H9 (cell line): ENCODE measurements around the gene CTDSPL. TPM values are rescaled to one million over a fixed set of nuclear protein-coding genes. Genes with fewer than 3 reads are reported as not detected.
A peak's percentile ranks its signal among the peaks of the same experiment; 100 is the strongest.

Source experiments
- DNase-seq: peaks from one replicate; pipeline ENCODE4 v3.0.0-alpha.2; 2017
- H2AFZ ChIP-seq: one replicate; pipeline ENCODE4 v1.6.1; 2013; ENCODE audit warnings: mild to moderate bottlenecking, low read length, control low read depth, moderate library complexity
- H2AK5ac ChIP-seq: 2 replicates; pipeline ENCODE4 v1.6.1; 2013; ENCODE audit warnings: low read length, control low read depth, mixed read lengths; ENCODE audit not compliant: insufficient read length
- H2BK120ac ChIP-seq: one replicate; pipeline ENCODE4 v1.6.1; 2013; ENCODE audit warnings: low read depth, mild to moderate bottlenecking, low read length, control low read depth, inconsistent platforms; ENCODE audit not compliant: poor library complexity, severe bottlenecking
- H2BK12ac ChIP-seq: 2 replicates; pipeline ENCODE4 v1.6.1; 2013; ENCODE audit warnings: low read length, control low read depth, mixed read lengths, low read depth; ENCODE audit not compliant: insufficient read length
- H2BK15ac ChIP-seq: 2 replicates; pipeline ENCODE4 v1.6.1; 2013; ENCODE audit warnings: low read depth, low read length, control low read depth
- H2BK20ac ChIP-seq: one replicate; pipeline ENCODE4 v1.6.1; 2013; ENCODE audit warnings: low read depth, mild to moderate bottlenecking, low read length, control low read depth, inconsistent platforms; ENCODE audit not compliant: poor library complexity, severe bottlenecking
- H2BK5ac ChIP-seq: 2 replicates; pipeline ENCODE4 v1.6.1; 2013; ENCODE audit warnings: low read length, control low read depth, mixed read lengths; ENCODE audit not compliant: insufficient read length
- H3K14ac ChIP-seq: 2 replicates; pipeline ENCODE4 v1.6.1; 2013; ENCODE audit warnings: low read length, control low read depth; ENCODE audit not compliant: insufficient read depth
- H3K18ac ChIP-seq: 2 replicates; pipeline ENCODE4 v1.6.1; 2013; ENCODE audit warnings: low read depth, mild to moderate bottlenecking, mixed read lengths, low read length, control low read depth; ENCODE audit not compliant: insufficient read length
- H3K23ac ChIP-seq: 2 replicates; pipeline ENCODE4 v1.6.1; 2013; ENCODE audit warnings: low read length, control low read depth, mixed read lengths, low read depth; ENCODE audit not compliant: insufficient read length
- H3K23me2 ChIP-seq: 2 replicates; pipeline ENCODE4 v1.6.1; 2013; ENCODE audit warnings: low read depth, mild to moderate bottlenecking, mixed read lengths, low read length, control low read depth; ENCODE audit not compliant: insufficient read length, poor library complexity, severe bottlenecking
- H3K27ac ChIP-seq: 2 replicates; pipeline ENCODE4 v1.5.1; 2013; ENCODE audit warnings: low read length, control low read depth, mixed read lengths, low read depth; ENCODE audit not compliant: insufficient read length
- H3K27me3 ChIP-seq: 2 replicates; pipeline ENCODE4 v1.6.1; 2013; ENCODE audit warnings: low read length, control low read depth, inconsistent platforms; ENCODE audit not compliant: insufficient read depth
- H3K4ac ChIP-seq: 2 replicates; pipeline ENCODE4 v1.6.1; 2013; ENCODE audit warnings: low read depth, mild to moderate bottlenecking, control low read depth, inconsistent platforms, low read length, moderate library complexity
- H3K4me1 ChIP-seq: 2 replicates; pipeline ENCODE4 v1.6.1; 2013; ENCODE audit warnings: low read length, control low read depth, inconsistent platforms; ENCODE audit not compliant: insufficient read depth
- H3K4me2 ChIP-seq: 2 replicates; pipeline ENCODE4 v1.6.1; 2013; ENCODE audit warnings: low read length, control low read depth, mixed read lengths; ENCODE audit not compliant: insufficient read length, insufficient read depth
- H3K56ac ChIP-seq: 2 replicates; pipeline ENCODE4 v1.6.1; 2013; ENCODE audit warnings: low read depth, mild to moderate bottlenecking, mixed read lengths, low read length, control low read depth; ENCODE audit not compliant: insufficient read length
- H3K79me1 ChIP-seq: 2 replicates; pipeline ENCODE4 v1.6.1; 2013; ENCODE audit warnings: low read depth, mild to moderate bottlenecking, moderate library complexity, low read length, control low read depth, inconsistent platforms; ENCODE audit not compliant: insufficient read depth, poor library complexity, severe bottlenecking
- H3K79me2 ChIP-seq: 2 replicates; pipeline ENCODE4 v1.6.1; 2013; ENCODE audit warnings: low read length, control low read depth, inconsistent platforms; ENCODE audit not compliant: insufficient read depth
- H3K9ac ChIP-seq: 2 replicates; pipeline ENCODE4 v1.6.1; 2013; ENCODE audit warnings: low read length, control low read depth, mixed read lengths; ENCODE audit not compliant: insufficient read length; ENCODE audit errors: extremely low read depth
- H3K9me3 ChIP-seq: one replicate; pipeline ENCODE4 v1.6.1; 2013; ENCODE audit warnings: low read depth, low read length, inconsistent platforms; ENCODE audit not compliant: control insufficient read depth
- H3T11ph ChIP-seq: one replicate; pipeline ENCODE4 v1.6.1; 2013; ENCODE audit warnings: mild to moderate bottlenecking, low read length, control low read depth, inconsistent platforms
- H4K20me1 ChIP-seq: one replicate; pipeline ENCODE4 v1.6.1; 2013; ENCODE audit not compliant: control insufficient read depth, insufficient read length, insufficient read depth
- H4K5ac ChIP-seq: 2 replicates; pipeline ENCODE4 v1.6.1; 2013; ENCODE audit warnings: low read depth, mild to moderate bottlenecking, mixed read lengths, low read length, control low read depth; ENCODE audit not compliant: insufficient read length
- H4K8ac ChIP-seq: replicated peaks from 2 replicates; pipeline ENCODE4 v1.6.1; 2013; ENCODE audit warnings: low read length, control low read depth, mixed read lengths, low read depth; ENCODE audit not compliant: insufficient read length
- H4K91ac ChIP-seq: 2 replicates; pipeline ENCODE4 v1.6.1; 2013; ENCODE audit warnings: low read depth, mild to moderate bottlenecking, moderate library complexity, mixed read lengths, low read length, control low read depth; ENCODE audit not compliant: insufficient read length
- H3K27ac Mint-ChIP-seq, 3 experiments: 2 replicates in 2 of 3; 3 replicates in 1 of 3; pipeline ENCODE4 v1.8.0; 2020 to 2021; ENCODE audit warnings: mixed read lengths in 3 of 3, mild to moderate bottlenecking in 1 of 3, moderate library complexity in 1 of 3
- H3K27me3 Mint-ChIP-seq: 2 replicates; pipeline ENCODE4 v1.8.0; 2021; ENCODE audit warnings: low read depth, mild to moderate bottlenecking, moderate library complexity, mixed read lengths
- H3K36me3 Mint-ChIP-seq, 3 experiments: 2 replicates in 2 of 3; 3 replicates in 1 of 3; pipeline ENCODE4 v1.8.0; 2020 to 2021; ENCODE audit warnings: low read depth in 3 of 3, mixed read lengths in 3 of 3; ENCODE audit not compliant: insufficient read depth in 1 of 3
- H3K4me1 Mint-ChIP-seq, 2 experiments: 2 replicates each; pipeline ENCODE4 v1.8.0; 2020; ENCODE audit warnings: mixed read lengths in 2 of 2
- H3K4me3 Mint-ChIP-seq, 2 experiments: 2 replicates in 1 of 2; 3 replicates in 1 of 2; pipeline ENCODE4 v1.8.0; 2020 to 2021; ENCODE audit warnings: mild to moderate bottlenecking in 2 of 2, mixed read lengths in 2 of 2, moderate library complexity in 1 of 2
- H3K9me3 Mint-ChIP-seq, 2 experiments: 2 replicates in 1 of 2; 3 replicates in 1 of 2; pipeline ENCODE4 v1.8.0; 2020; ENCODE audit warnings: mild to moderate bottlenecking in 2 of 2, mixed read lengths in 2 of 2, moderate library complexity in 1 of 2
- CTCF ChIP-seq: fragments of 200-600 bp; sonication (generic); conservative IDR thresholded peaks from 3 replicates; pipeline ENCODE4 v1.8.0; 2021; ENCODE audit warnings: antibody characterized with exemption, mild to moderate bottlenecking
- WGBS: extraction: QIAGEN DNeasy Blood & Tissue Kit; methylation state at CpG from one replicate; pipeline ENCODE4 v1.1.7; 2013; ENCODE audit warnings: missing lambda C conversion rate, low lambda C conversion rate, mixed read lengths; ENCODE audit not compliant: insufficient read length; ENCODE audit errors: extremely low coverage; 5-methylcytosine and 5-hydroxymethylcytosine counted together
- total RNA-seq: library from RNA; stranded (reverse); gene quantifications from 2 replicates; pipeline ENCODE4 v1.2.1, GENCODE V29; 2021

Gene CTDSPL
- total RNA-seq, 1 experiment from 2014 or later = 20.8 TPM

- Histone ChIP-seq H2BK15ac (no peak overlapping the region), H3K27ac (no peak overlapping the region), H3K79me1 (no peaks in the 10 kb centered on the region), H4K91ac (no peak overlapping the region), H3K4ac (no peak overlapping the region), H2AFZ (no peak overlapping the region), H2BK5ac (no peak overlapping the region), H3K4me1 (peaks cover 5% of the 10 kb centered on the region; the same call in 1 of the 2 replicates), H3K9ac (no peak overlapping the region), H4K20me1 (no peaks in the 10 kb centered on the region), H3K23me2 (no peaks in the 10 kb centered on the region), H3K14ac (no peak overlapping the region), H2BK120ac (no peak overlapping the region), H2BK12ac (no peak overlapping the region), H4K5ac (no peak overlapping the region), H4K8ac (no peak overlapping the region), H2AK5ac (no peak overlapping the region), H3K27me3 (no peaks in the 10 kb centered on the region), H3K9me3 (no peaks in the 10 kb centered on the region), H3T11ph (no peak overlapping the region), H3K79me2 (no peaks in the 10 kb centered on the region; the same call in 1 of the 2 replicates), H3K4me2 (no peak overlapping the region), H3K18ac (no peak overlapping the region), H2BK20ac (no peak overlapping the region), H3K56ac (no peak overlapping the region), H3K23ac (no peak overlapping the region)
- Mint-ChIP-seq H3K27me3 (no peaks in the 10 kb centered on the region), H3K36me3 (peaks cover 0 to 6% (median 3%) of the 10 kb centered on the region in 3 experiments; a peak in 2 of 7 replicates), H3K27ac (peak overlapping the region in 2 of 3 experiments; percentile 8 to 29; a peak in 2 of 7 replicates), H3K4me1 (peaks cover 12 to 16% of the 10 kb centered on the region in 2 experiments), H3K4me3 (no peak overlapping the region), H3K9me3 (no peaks in the 10 kb centered on the region; a peak in 1 of 5 replicates)
- TF ChIP-seq CTCF = no peak
- no peak for DNase-seq
- WGBS = no CpG with 5 or more reads among the region's 2 CpGs
These were observed 63.5 kb downstream of the CTDSPL start for GRCh38 chr3:37925157-37925556.
